KG1 (cell line): ENCODE results near the gene FUT9.

Source experiments
- DNase-seq: peaks from one replicate; lab custom pipeline; 2025; lab: John Stamatoyannopoulos, UW

Gene FUT9

DNA sequence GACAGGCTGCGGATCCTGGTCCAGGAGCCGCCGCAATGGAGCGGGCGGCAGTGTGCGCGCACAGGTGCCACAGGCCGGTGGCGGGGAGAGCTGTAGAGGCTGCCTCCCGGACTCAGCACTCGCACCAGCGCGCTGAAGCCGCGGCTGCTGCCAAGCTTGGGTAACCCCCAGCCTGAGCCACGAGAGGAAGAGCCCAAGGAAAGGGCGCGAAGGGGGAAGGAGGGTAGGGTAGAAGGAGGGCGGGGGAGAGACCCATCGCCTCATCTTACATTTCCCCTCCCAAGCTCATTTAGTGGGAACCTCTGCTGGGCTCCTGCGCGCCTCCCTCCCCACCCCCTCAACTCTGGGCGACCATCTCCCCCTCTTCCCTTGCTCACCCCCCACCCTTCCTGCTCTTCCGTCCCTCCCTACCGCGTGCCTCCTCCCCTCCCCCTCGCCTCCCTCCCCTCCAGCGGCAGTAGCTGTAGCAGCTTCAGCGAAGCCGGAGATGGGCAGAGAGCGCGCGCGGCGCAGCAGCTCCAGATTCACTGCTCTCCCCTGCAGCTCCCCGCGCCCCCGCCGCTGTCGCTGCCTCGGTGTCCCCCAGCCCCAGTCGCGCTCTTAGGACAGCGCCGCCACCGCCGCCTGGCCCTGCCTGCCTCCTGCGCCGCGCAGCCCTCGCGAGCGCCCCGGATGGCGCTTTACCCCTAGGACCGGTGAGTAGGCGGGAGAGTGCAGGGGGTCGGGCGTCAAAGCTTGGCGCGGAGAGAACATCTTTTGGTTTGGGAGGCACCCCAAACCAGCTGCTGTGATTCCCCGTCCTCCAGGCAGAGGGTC is at the start of gene FUT9:
FUT9 (plus strand) TSS at position 457 of the 816 bp plus-strand sequence. CDS start 187,182 bp downstream, outside the sequence.
- DNase-seq: no peak

DNA sequence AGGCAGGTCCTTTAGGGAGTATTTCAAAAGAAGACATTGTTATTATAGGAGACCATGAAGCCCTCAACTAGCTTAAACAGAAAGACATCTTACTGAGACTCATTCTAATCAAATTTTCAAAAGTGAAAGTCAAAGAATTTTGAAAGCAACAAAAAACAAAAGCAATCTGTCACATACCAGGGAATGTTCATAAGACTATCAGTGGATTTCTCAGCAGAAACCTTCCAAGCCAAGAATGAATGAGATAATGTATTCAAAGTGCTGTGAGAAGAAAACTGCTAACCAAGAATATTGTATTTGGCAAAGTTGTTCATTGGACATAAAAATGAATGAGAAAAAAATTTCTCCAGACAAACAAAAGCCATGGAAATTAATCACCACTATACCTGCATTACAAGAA is 48.2 kb upstream of the FUT9 start:
- no peak for DNase-seq

DNA sequence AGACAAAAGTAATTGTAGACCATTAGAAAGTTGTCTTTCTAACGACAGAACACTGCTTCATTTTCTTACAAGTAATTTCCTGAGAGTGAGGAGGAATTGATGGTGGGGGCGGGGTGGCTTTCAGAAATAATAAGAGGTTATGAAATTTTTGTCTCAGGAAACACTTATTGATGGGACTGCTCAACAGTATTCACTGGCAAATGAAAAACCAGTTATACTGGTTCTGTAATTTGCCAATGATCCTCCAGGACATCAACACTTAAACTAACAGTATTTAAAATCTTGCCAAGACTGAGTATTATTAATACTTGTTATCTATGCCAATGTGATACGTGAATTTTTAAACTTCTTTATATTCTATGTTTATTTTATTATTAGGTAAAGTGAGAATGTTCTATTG is 41.8 kb upstream of the FUT9 start:
- DNase-seq: no peak

DNA sequence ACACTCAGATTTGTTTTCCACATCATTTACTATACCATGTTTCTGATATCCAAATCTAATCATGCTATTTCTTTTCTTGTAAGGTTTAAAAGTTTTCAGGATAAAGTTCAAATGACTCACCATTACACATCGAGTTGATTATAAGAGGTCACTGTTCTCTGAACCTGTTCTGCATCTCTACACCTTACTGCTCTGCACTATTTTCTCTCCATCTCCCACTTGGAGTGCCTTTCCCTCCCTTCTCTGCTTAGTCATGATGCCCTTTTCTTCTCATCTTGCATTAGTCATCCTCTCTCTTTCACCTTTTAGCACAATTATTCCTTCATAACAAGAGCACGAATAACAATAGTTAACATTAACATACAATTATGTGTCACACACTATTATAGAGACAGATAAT is 37.5 kb upstream of the FUT9 start:
- no peak for DNase-seq

DNA sequence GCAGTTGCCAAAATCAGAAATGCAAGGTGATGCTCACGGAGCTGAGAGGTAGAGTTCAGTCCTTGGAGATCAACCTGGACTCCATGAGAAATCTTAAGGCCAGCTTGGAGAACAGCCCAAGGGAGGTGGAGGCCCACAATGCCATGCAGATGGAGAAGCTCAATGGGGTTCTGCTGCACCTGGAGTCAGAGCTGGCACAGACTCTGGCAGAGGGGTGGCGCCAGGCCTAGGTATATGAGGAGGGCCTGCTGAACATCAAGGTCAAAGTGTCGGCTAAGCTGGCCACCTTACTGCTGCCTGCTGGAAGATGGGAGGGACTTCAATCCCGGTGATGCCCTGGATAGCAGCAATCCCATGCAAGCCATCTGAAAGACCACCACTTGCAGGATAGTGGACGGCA is 23.9 kb upstream of the FUT9 start:
- no peak for DNase-seq

DNA sequence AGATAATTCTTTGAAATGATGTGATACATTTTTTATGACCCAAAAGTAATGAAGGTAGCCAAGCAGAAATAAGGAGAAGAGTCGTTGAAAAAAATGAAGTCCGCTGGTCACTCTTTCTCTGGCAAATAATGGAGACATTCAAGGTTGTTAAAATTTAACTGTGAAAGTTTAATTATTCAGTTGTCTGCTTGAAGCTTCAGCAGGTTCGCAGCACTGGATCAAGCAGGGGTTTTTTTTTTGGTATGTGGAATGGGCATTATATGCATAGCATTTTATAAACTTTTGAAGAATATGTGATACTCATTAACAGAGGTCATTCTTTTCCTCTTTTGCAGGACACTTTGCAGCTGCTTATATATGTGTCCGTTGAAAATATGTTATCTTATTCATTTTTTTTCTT is 21.6 kb upstream of the FUT9 start:
- DNase-seq: no peak

DNA sequence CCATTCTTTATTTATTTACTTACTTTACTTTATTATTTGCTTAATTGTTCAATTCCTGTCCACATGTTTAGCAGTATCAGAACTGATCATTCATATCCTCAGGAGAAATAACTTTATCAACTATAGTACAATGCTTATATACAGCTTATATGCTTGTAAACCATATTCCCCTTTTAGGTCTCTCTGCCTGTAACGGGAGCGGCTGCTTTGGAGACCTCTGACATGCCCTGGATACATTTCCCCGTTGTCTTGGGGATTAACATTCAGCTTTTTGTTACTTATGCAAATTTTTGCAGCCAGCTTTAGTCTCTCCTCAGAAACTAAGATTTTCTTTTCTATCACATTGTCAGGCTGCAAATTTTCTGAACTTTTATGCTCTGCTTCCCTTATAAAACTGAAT is 17.6 kb upstream of the FUT9 start:
- DNase-seq: no peak

DNA sequence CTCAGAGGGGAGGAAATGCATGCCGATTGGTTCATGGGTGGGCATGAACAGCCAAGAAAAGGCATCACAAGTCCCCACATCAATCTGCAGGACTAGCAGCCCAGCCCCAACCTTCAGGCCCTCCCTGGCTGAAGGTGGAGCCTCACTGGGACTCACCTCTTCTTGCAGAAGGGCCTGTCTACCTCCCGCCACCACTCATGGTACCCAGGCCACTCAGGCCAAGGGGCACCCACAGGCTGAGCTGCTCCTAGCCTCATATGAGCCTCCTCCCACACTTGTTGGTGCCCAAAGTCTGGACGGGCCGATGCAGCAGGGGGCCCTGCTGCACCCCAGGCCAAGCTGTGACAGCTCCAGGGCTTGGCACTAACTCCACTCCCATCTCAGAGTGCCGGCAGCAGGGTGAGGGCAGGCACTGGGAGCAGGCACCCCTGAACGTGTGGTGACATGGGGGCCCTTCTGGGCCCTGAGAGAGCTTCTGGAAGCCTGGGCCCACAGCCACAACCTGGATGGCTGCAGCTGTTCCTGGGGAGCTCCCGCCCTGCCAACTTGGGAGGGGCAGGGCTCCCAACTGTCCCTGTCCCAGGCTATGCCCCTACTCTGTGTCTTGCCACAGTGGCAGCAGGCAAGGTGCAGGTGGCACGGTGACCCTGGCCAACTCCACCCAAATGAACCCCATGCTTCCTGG is 13.7 kb upstream of the FUT9 start:
- DNase-seq: no peak

DNA sequence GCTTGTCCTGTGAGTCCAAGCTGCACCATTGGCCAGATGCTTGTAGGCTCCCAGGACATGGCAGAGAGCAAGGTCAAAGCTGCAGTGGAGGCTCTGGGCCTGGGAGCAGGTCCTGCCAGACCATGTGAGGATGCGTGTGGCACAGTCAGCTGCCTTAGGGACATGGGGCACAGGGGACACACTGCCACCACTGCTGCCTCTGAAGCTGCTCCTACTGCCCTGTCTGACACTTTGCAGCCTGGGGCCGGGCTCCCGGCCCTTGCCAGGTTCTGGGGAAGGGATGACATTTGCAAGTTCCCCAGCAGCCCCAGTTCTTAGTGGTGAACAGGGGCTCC is 13.2 kb upstream of the FUT9 start:
- no peak for DNase-seq

DNA sequence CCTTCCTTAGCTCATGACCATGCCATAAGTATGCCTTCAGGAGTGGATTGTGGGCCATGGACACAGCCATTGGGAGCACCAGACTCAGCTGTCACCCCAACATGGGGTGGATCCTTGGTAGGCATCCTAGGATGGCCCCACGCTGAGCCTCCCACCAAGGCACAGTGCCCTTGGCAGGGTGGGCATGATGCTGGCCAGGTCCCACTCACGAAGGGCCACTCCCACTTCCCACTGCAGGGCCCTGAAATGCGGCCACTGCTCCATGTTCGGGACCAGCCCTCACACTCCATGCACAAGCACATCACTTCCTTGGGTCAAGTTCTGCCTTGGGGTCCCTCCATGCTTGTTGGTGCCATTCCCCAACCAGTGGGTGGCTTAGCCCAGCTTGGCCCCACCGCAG is 12.9 kb upstream of the FUT9 start:
- DNase-seq: no peak

DNA sequence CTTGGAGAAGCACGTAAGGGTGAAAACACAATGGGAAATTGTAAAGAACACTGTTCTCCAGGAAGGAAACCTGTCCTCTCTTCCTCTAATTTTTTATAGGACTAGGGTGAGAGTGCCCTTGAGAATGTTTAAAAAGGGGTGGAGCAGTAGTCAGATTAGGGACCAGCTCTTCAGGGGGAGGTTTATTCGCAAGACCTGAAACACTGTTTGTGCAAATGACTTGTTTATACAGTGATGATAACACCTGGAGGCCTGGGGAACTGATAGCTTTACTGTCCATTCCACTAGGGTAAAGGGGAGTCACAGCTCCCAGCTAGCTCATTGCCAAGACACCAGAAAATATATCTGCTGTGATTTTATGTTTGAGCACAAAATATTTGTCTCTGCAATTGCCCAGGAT is 8.1 kb upstream of the FUT9 start:
- no peak for DNase-seq

DNA sequence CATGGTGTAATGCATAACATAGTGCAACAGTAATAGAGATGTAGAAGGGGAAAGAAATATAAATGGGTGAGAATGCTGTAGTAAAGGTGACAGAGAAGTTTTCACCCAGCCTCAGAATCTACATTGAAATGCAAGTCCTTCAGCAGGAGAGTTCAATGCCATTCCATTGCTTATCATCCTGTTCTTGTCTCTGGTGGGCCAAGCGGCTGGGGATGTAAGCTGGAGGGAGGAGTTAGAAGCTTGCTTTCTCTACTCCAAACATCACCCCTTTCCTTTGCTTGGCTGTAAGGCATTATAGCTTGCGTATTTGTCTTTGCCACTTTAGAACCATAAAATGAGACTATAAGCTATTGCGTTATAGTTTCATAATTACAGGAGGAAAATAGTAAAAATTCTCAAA is 2.2 kb upstream of the FUT9 start:
- no peak for DNase-seq

DNA sequence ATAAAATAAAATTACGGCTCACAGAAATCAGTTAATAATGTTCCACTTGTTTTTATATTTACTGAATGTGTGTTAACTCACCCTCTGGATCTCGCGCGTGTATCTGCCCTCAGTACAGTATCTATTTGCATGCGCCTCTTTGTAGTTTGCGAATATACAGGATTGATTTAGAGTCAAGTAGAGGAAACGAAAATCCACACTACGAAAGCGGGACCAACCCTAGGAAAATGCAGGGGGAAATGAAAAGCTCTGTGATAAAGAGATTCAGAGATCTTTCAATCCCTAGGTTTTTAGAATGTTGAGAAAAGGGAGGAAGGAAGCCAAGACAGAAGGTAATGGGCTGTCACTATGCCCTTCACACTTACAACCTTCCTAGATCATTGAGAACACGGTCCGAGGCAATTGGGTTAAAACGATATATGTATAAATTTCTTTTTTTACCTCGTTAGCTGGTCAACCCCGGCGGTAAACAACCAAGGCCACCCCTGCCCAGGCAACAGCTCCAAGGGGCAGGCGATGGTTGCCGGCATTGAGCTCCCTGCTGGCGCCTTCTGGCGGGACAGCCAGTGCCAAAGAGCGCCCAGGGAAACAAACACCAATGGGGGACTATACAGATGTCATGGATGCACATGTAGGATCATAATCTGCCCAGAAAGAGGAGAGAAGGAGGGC is 792 bp upstream of the FUT9 start:
- no peak for DNase-seq

DNA sequence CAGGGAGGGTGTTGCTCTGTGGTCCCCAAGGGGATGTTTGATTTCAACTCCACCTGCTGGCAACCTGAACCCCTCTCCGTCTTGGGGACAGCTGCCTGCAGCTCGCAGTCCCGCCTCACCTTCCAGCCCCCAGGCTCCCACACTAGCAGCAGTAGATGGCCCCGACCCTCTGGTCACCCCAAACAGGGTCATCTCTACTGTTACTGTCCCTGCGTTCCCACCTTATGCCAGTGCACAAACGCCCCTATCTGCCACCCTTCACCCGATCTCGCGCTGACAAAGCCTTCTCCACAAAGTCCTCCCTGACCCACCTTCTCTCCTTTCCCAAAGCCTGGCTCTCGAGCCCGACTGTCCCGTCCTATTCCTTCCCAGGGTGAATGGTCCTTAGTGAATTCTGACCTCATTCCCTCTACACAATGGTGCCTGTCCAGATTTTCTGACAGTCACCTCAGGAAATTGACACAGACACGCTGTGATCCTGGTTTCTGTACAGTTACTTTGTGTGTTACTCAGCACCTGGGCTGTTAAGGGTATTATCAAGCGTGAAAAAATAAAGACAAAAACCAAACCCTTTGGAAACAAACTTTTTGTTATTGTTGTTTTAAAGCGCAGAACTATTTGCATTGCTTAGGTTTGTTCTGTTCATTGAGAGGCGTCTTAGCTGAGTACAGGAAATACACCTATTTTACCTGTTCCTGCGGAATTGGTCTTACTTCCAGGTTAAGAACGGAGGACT is 728 bp downstream of the FUT9 start:
- DNase-seq: no peak

DNA sequence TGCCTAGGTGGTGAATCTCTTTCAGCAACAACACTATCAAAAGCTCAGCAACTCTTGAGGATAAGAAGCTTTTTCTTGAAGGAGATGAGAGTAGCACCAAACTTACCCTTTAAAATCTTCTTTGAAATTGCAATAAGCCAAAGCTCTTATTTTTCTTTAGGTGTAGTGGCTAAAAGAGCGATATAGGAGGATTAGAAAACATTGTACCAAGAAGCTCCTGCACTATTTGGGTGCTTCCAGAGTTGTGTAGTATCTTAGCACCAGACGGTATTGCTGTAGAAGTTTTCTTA is 1.2 kb downstream of the FUT9 start:
- DNase-seq: no peak

DNA sequence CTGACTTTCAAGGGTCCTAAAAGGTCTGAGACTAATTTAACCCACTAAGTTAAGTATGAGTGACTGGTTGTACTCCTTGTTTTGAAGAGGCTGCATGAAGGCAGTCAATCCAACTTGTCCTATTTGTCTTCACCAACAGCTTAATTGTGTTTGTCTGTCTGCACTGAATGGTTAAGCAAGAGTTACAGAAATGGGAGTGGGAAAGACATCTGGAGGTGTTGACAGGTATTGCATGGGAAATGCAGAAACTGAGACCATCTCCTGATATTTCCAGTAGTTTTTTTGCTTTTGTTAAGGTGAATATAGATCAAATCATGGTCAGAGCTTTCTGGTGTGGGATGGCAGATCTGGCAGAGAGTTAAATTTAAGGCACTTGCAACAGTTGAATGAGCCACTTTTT is 6.5 kb downstream of the FUT9 start:
- DNase-seq: no peak

DNA sequence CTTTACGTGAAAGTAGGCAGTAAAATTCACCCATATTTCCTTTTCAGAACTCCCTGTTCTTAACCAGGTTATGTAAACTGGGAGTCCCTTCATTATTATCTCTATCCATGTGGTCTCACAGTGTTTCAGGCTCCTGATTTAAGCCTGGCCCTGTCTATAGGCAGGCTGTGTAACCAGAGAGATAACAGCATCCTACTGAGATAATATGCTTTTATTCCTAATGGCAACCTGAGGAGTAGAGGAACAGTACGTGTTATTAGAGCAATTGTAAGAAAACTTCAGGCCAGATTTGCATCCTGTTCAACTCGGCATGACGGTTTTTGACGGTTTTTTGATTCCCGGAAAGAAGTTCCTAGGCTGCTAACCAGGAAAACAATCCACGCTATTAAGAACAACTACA is 16.9 kb downstream of the FUT9 start:
- no peak for DNase-seq

DNA sequence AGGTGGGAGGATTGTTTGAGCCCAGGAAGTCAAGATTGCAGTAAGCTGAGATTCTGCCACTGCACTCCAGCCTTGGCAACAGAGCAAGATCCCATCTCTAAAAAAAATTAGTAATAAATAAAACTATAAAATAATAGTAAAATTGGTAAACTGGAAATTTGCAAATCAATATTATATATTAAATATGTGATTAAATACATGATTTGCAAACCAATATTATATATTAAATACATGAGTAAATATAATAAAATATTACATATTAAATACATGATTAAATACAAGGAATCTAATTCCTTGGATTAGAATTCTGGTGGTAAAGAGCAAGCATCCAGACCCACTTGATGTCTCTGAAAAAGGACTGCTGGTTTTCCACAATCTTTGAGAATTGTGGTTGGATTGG is 35.8 kb downstream of the FUT9 start:
- no peak for DNase-seq

DNA sequence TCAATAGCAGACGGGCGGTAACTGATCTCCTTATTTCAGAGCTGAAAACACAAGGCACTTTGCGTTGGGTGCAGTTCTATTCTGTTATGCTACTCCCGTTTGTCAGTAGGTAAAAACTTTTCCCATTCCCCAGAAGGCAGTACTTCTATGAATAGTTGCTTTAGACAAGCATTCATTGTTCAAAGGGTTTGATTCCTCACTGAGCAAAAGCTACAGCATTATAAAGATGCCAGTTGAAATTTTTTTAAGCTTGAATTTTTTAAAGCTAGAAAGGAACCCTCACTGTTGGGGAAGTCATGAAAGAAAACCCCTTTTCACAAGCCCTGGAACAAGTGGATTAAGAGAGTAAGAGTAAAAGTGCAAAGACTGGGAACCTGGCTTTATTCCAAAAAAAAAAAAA is 42.3 kb downstream of the FUT9 start:
- no peak for DNase-seq

DNA sequence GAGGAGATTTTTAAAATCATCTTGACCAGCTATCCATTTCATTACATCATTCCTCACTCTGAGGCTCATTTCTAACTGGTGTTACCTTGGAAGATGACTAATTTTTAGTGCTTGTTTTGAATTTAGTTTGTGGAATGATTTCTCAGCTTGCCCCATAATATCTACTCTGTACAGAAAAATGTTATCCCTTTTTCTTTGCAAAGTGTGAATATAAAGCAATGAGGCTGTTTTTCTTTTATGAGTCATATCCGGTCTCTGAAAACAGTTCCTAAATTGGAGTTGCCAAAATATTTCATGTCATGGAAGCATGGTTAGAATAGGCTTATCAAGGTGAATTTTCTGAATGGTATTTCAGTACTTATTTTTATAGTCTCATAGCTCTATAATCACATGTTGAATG is 43.8 kb downstream of the FUT9 start:
- no peak for DNase-seq

DNA sequence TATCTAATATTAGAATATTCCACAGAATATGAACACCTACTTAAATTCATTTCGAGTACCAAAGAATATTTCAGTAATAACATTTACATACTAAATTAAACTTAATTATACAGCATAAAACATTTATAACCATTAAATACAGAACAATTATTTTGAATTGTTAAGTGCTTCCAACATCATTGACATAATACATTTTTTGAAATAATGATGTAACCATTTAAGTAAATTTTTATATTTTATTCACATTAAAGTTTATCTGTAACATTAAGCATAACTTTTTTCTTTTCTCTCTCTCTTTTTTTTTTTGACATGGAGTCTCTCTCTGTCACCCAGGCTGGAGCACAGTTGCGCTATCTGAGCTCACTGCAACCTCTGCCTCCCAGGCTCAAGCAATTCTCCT is 44.5 kb downstream of the FUT9 start:
- no peak for DNase-seq

DNA sequence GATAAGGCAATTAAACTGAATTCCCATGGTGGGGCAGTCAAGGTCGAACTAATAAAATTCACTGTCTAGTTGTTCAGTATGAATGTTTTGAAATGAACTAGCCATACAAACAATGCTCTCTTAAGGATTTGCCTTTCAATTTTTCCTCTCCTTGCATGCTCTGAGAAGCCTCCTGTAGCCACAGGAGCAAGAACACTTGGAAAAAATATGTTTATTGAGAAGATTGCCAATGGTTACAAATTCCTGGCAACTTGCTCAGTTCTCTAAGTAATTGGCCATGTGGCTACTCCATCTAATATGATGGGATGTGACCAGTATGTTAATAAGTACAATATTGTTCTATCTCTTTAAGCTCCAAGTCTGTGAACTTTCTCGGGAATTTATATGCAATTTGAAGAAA is 49.4 kb downstream of the FUT9 start:
- DNase-seq: no peak

DNA sequence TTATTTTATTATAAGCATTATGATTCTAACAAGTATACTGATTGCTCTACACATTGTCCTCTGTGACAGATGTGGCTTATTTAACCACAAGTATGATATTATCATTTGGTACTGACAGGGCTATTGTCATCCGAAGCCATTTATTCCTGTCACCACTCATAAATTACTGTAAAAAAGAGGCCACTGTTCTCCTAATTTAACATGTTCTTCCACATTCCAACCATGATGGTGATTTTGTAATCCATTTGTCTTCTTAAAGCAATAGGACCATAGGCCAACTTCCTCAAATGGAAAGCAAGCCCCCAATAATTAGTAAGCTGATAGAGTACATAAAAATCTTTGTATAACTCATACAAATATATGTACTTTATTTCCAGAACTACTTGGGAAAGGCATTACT is 50.6 kb downstream of the FUT9 start:
- no peak for DNase-seq
